GM12878 (cell line): ENCODE data around the gene GRXCR1. TPM values are rescaled to one million over a fixed set of nuclear protein-coding genes. Genes with fewer than 3 reads are reported as not detected.

Experiments used
- ATAC-seq: fragments of 200-7000 bp; cut with Tn5 transposase; 3 replicates; pipeline ENCODE4 v1.9.1; 2020; ENCODE audit warnings: mild to moderate bottlenecking, moderate library complexity
- BruUV-seq: library from RNA; stranded (reverse); fragments of 400-500 nt; replicated peaks from 2 replicates; lab custom pipeline; 2021; lab: Mats Ljungman, UMichigan
- CTCF ChIA-PET: fragments of 300-600 bp; sonication (Branson Sonifier 250); formaldehyde crosslinking; extraction: SDS; loops from one replicate; lab custom pipeline; 2021; ENCODE audit warnings: inconsistent platforms; lab: Yijun Ruan, JAX
- POLR2A ChIA-PET: fragments of 350-600 bp; formaldehyde crosslinking; extraction: SDS; loops from one replicate; lab custom pipeline; 2021; ENCODE audit warnings: inconsistent platforms; lab: Charles Lee
- RAD21 ChIA-PET: fragments of 300-600 bp; sonication (Branson Sonifier 250); formaldehyde crosslinking; loops from one replicate; lab custom pipeline; 2023; ENCODE audit warnings: antibody characterized with exemption; ENCODE audit not compliant: unreplicated experiment; lab: Charles Lee
- SMC1A ChIA-PET: fragments of 300-600 bp; sonication (Branson Sonifier 250); formaldehyde crosslinking; loops from one replicate; lab custom pipeline; 2023; ENCODE audit not compliant: unreplicated experiment, uncharacterized antibody; lab: Charles Lee
- DNase-seq: peaks from one replicate; pipeline ENCODE4 v3.0.0-alpha.2; 2011; ENCODE audit warnings: low read depth, low spot score
- FAIRE-seq: peaks from 3 replicates; lab custom pipeline; 2011; peaks lifted over from hg19 to GRCh38; lab: Jason Lieb, UNC
- H2AFZ ChIP-seq: 2 replicates; pipeline ENCODE4 v1.6.0; 2011; ENCODE audit warnings: low read depth, low read length, control low read depth; ENCODE audit not compliant: control insufficient read depth
- H3K27ac ChIP-seq: 2 replicates; pipeline ENCODE4 v1.5.1; 2011; ENCODE audit warnings: control low read depth; ENCODE audit not compliant: control insufficient read depth, insufficient read depth
- H3K27me3 ChIP-seq, 2 experiments: replicated peaks in 1 of 2; 2 replicates each; pipeline versions ENCODE4 v1.6.0 to v1.6.1; 2011; ENCODE audit warnings: low read length in 1 of 2; ENCODE audit not compliant: control insufficient read depth in 2 of 2, insufficient read depth in 2 of 2
- H3K36me3 ChIP-seq, 2 experiments: 2 replicates each; pipeline ENCODE4 v1.5.1; 2011; ENCODE audit warnings: low read length in 1 of 2; ENCODE audit not compliant: control insufficient read depth in 2 of 2, insufficient read depth in 2 of 2
- H3K4me1 ChIP-seq: 2 replicates; pipeline ENCODE4 v1.6.1; 2011; ENCODE audit warnings: mild to moderate bottlenecking, low read length, moderate library complexity, mixed read lengths; ENCODE audit not compliant: control insufficient read depth, insufficient read depth
- H3K4me2 ChIP-seq: 2 replicates; pipeline ENCODE4 v1.6.0; 2011; ENCODE audit warnings: control low read depth; ENCODE audit not compliant: control insufficient read depth, insufficient read depth
- H3K4me3 ChIP-seq: fragments of 200-600 bp; sonication (generic); 2 replicates; pipeline ENCODE4 v1.5.1; 2016
- H3K79me2 ChIP-seq: 2 replicates; pipeline ENCODE4 v1.6.0; 2011; ENCODE audit warnings: low read length; ENCODE audit not compliant: control insufficient read depth, insufficient read depth
- H3K9ac ChIP-seq: 2 replicates; pipeline ENCODE4 v1.8.0; 2011; ENCODE audit warnings: low read length, control low read depth, mixed read lengths; ENCODE audit not compliant: control insufficient read depth, insufficient read depth
- H3K9me3 ChIP-seq: replicated peaks from 3 replicates; pipeline ENCODE4 v1.5.1; 2011; ENCODE audit warnings: mild to moderate bottlenecking, low read length; ENCODE audit not compliant: control insufficient read depth, insufficient read depth
- H4K20me1 ChIP-seq: 2 replicates; pipeline ENCODE4 v1.6.0; 2011; ENCODE audit not compliant: control insufficient read depth, insufficient read depth
- ATF7 ChIP-seq: fragments of 450-650 bp; IDR thresholded peaks from 2 replicates; pipeline ENCODE4 v1.6.1; 2016; ENCODE audit warnings: low read depth, mild to moderate bottlenecking
- CBX5 ChIP-seq: sonication (generic); IDR thresholded peaks from 2 replicates; pipeline ENCODE4 v1.6.1; 2016; ENCODE audit warnings: low read depth, moderate library complexity, mild to moderate bottlenecking, inconsistent platforms
- IRF4 ChIP-seq: IDR thresholded peaks from 2 replicates; pipeline ENCODE4 v1.6.1; 2011; ENCODE audit warnings: low read depth, low read length
- JUND ChIP-seq: IDR thresholded peaks from 2 replicates; pipeline ENCODE4 v1.6.1; 2012; ENCODE audit warnings: low read depth, mild to moderate bottlenecking, low read length, improper control_type of control experiment, moderate library complexity
- NFYB ChIP-seq: IDR thresholded peaks from 2 replicates; pipeline ENCODE4 v1.6.1; 2011; ENCODE audit warnings: low read depth, mild to moderate bottlenecking, low read length, improper control_type of control experiment, moderate library complexity; ENCODE audit not compliant: insufficient read depth
- POLR2A ChIP-seq: IDR thresholded peaks from 2 replicates; pipeline ENCODE4 v1.6.1; 2011; ENCODE audit warnings: low read depth, mild to moderate bottlenecking, low read length
- RAD51 ChIP-seq: fragments of 450-650 bp; IDR thresholded peaks from 2 replicates; pipeline ENCODE4 v1.6.1; 2016; ENCODE audit warnings: moderate library complexity, mild to moderate bottlenecking, inconsistent platforms
- RELA ChIP-seq: fragments of 450-650 bp; IDR thresholded peaks from 2 replicates; pipeline ENCODE4 v1.8.0; 2014; ENCODE audit warnings: borderline replicate concordance; ENCODE audit not compliant: partially characterized antibody
- SMAD1 ChIP-seq: fragments of 450-650 bp; IDR thresholded peaks from 2 replicates; pipeline ENCODE4 v1.6.1; 2018; ENCODE audit warnings: mild to moderate bottlenecking, low read depth; ENCODE audit not compliant: partially characterized antibody
- WGBS: methylation state at CpG from one replicate; pipeline ENCODE4 v1.1.6; 2016; ENCODE audit warnings: low lambda C conversion rate; ENCODE audit not compliant: insufficient replicate concordance, insufficient coverage; ENCODE audit errors: missing lambda C conversion rate; 5-methylcytosine and 5-hydroxymethylcytosine counted together
- in situ Hi-C: fragments of 300-500 bp; cut with MboI; formaldehyde crosslinking; loops from 9 replicates; pipeline ENCODE4 v1.14.3; 2018; ENCODE audit warnings: mixed read lengths
- intact Hi-C: fragments of 100-400 bp; cut with micrococcal nuclease; formaldehyde crosslinking; loops from one replicate; pipeline ENCODE4 v1.14.2; 2022; ENCODE audit not compliant: unreplicated experiment
- polyA plus RNA-seq, 11 experiments: library from polyadenylated mRNA; depleted of rRNA in 4 of 11; unstranded in 6 of 11; stranded (reverse) in 5 of 11; fragments of >200 nt; fragmentation: Nextera tagmentation in 4 of 11; fragmentation: Illumina TruSeq in 1 of 11; extraction: Ambion mirVana in 4 of 11; extraction: Trizol in 1 of 11; gene quantifications; 1 replicate in 1 of 11; 2 replicates in 10 of 11; pipeline versions ENCODE4 v1.2.1 to v1.2.3, GENCODE V29; 2011 to 2016; ENCODE audit warnings: inconsistent platforms in 2 of 11, missing spikeins in 2 of 11, low read depth in 1 of 11
- total RNA-seq, 4 experiments: library from RNA; depleted of rRNA in 3 of 4; stranded (reverse); fragments of >200 nt in 3 of 4; fragmentation: Illumina TruSeq in 1 of 4; extraction: Trizol in 1 of 4; gene quantifications; 2 replicates each; pipeline versions ENCODE4 v1.2.1 to v1.2.3, GENCODE V29; 2013 to 2021
- TF ChIP-seq, protein P1 (sequence below): fragments of 450-650 bp; conservative IDR thresholded peaks from 2 replicates; pipeline ENCODE4 v1.6.1; 2017; ENCODE audit warnings: mild to moderate bottlenecking, moderate library complexity
- TF ChIP-seq, protein P2 (sequence below): fragments of 450-650 bp; IDR thresholded peaks from 2 replicates; pipeline ENCODE4 v1.6.1; 2017; ENCODE audit warnings: mild to moderate bottlenecking, low read depth, inconsistent platforms; ENCODE audit not compliant: poor library complexity, severe bottlenecking
- TF ChIP-seq, protein P3 (sequence below): IDR thresholded peaks from 2 replicates; pipeline ENCODE4 v1.6.1; 2012; ENCODE audit warnings: low read depth, low read length, improper control_type of control experiment
- TF ChIP-seq, protein P4 (sequence below): IDR thresholded peaks from 2 replicates; pipeline ENCODE4 v1.6.1; 2012; ENCODE audit warnings: low read depth, low read length, improper control_type of control experiment
- TF ChIP-seq, protein P5 (sequence below): IDR thresholded peaks from 2 replicates; pipeline ENCODE4 v1.6.1; 2012; ENCODE audit warnings: improper control_type of control experiment, low read depth, low read length; ENCODE audit not compliant: insufficient replicate concordance

The GRXCR1 gene
- total and polyA plus RNA-seq, 10 of the 15 experiments (the other 5 are each of a cell fraction or from before 2014, with no cell fraction given): not detected

DNA sequence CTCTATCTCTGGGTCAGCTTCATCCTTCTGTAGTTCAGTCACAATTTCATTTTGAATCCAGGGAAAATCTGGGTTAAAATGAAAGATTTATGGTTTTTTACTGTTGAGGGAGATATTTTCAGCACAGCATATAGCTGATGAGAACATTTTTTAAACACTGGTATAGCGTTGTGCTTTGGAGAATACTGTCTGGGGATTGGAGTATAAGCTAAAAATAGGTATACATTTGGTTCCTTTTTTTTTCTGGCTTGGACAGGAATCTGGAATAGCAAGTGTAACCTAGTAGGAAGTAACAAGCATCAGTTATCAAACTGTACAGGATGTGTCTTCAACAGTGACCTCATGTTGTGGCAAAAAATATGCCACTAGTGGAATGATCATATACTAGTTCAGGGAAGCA is 149.1 kb downstream of the GRXCR1 start:
- no peaks in the 10 kb centered on the region for H4K20me1 ChIP-seq
- intact Hi-C loops (no loop called here), in situ Hi-C loops (no loop called here)
- H3K4me2 ChIP-seq: no peak overlapping the region
- no peaks in the 10 kb centered on the region for H3K36me3 ChIP-seq
- H2AFZ ChIP-seq: no peak overlapping the region
- no TSS peak for BruUV-seq
- H3K27ac ChIP-seq: no peak overlapping the region
- ChIA-PET POLR2A (no interaction called here), SMC1A (no interaction called here), CTCF (no interaction called here), RAD21 (no interaction called here)
- DNase-seq (no peak), FAIRE-seq (no peak), ATAC-seq (no peak)
- no peaks in the 10 kb centered on the region for H3K27me3 ChIP-seq
- no peaks in the 10 kb centered on the region for H3K9me3 ChIP-seq
- WGBS: 40% methylated on average over 1 of the region's 1 CpG
- H3K79me2 ChIP-seq: no peaks in the 10 kb centered on the region
- no peaks in the 10 kb centered on the region for H3K4me1 ChIP-seq
- H3K9ac ChIP-seq: no peak overlapping the region
- no peak overlapping the region for H3K4me3 ChIP-seq
- TF ChIP-seq SMAD1 (no peak), RELA (no peak), RAD51 (no peak), POLR2A (no peak), IRF4 (no peak), JUND (no peak), CBX5 (no peak), NFYB (no peak), ATF7 (no peak)
- TF ChIP-seq, protein P1, sequence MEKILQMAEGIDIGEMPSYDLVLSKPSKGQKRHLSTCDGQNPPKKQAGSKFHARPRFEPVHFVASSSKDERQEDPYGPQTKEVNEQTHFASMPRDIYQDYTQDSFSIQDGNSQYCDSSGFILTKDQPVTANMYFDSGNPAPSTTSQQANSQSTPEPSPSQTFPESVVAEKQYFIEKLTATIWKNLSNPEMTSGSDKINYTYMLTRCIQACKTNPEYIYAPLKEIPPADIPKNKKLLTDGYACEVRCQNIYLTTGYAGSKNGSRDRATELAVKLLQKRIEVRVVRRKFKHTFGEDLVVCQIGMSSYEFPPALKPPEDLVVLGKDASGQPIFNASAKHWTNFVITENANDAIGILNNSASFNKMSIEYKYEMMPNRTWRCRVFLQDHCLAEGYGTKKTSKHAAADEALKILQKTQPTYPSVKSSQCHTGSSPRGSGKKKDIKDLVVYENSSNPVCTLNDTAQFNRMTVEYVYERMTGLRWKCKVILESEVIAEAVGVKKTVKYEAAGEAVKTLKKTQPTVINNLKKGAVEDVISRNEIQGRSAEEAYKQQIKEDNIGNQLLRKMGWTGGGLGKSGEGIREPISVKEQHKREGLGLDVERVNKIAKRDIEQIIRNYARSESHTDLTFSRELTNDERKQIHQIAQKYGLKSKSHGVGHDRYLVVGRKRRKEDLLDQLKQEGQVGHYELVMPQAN: no peak
- TF ChIP-seq, protein P2, sequence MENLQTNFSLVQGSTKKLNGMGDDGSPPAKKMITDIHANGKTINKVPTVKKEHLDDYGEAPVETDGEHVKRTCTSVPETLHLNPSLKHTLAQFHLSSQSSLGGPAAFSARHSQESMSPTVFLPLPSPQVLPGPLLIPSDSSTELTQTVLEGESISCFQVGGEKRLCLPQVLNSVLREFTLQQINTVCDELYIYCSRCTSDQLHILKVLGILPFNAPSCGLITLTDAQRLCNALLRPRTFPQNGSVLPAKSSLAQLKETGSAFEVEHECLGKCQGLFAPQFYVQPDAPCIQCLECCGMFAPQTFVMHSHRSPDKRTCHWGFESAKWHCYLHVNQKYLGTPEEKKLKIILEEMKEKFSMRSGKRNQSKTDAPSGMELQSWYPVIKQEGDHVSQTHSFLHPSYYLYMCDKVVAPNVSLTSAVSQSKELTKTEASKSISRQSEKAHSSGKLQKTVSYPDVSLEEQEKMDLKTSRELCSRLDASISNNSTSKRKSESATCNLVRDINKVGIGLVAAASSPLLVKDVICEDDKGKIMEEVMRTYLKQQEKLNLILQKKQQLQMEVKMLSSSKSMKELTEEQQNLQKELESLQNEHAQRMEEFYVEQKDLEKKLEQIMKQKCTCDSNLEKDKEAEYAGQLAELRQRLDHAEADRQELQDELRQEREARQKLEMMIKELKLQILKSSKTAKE: no peak
- TF ChIP-seq, protein P3, sequence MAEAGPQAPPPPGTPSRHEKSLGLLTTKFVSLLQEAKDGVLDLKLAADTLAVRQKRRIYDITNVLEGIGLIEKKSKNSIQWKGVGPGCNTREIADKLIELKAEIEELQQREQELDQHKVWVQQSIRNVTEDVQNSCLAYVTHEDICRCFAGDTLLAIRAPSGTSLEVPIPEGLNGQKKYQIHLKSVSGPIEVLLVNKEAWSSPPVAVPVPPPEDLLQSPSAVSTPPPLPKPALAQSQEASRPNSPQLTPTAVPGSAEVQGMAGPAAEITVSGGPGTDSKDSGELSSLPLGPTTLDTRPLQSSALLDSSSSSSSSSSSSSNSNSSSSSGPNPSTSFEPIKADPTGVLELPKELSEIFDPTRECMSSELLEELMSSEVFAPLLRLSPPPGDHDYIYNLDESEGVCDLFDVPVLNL: no peak
- TF ChIP-seq, protein P4, sequence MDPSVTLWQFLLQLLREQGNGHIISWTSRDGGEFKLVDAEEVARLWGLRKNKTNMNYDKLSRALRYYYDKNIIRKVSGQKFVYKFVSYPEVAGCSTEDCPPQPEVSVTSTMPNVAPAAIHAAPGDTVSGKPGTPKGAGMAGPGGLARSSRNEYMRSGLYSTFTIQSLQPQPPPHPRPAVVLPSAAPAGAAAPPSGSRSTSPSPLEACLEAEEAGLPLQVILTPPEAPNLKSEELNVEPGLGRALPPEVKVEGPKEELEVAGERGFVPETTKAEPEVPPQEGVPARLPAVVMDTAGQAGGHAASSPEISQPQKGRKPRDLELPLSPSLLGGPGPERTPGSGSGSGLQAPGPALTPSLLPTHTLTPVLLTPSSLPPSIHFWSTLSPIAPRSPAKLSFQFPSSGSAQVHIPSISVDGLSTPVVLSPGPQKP: no peak
- TF ChIP-seq, protein P5, sequence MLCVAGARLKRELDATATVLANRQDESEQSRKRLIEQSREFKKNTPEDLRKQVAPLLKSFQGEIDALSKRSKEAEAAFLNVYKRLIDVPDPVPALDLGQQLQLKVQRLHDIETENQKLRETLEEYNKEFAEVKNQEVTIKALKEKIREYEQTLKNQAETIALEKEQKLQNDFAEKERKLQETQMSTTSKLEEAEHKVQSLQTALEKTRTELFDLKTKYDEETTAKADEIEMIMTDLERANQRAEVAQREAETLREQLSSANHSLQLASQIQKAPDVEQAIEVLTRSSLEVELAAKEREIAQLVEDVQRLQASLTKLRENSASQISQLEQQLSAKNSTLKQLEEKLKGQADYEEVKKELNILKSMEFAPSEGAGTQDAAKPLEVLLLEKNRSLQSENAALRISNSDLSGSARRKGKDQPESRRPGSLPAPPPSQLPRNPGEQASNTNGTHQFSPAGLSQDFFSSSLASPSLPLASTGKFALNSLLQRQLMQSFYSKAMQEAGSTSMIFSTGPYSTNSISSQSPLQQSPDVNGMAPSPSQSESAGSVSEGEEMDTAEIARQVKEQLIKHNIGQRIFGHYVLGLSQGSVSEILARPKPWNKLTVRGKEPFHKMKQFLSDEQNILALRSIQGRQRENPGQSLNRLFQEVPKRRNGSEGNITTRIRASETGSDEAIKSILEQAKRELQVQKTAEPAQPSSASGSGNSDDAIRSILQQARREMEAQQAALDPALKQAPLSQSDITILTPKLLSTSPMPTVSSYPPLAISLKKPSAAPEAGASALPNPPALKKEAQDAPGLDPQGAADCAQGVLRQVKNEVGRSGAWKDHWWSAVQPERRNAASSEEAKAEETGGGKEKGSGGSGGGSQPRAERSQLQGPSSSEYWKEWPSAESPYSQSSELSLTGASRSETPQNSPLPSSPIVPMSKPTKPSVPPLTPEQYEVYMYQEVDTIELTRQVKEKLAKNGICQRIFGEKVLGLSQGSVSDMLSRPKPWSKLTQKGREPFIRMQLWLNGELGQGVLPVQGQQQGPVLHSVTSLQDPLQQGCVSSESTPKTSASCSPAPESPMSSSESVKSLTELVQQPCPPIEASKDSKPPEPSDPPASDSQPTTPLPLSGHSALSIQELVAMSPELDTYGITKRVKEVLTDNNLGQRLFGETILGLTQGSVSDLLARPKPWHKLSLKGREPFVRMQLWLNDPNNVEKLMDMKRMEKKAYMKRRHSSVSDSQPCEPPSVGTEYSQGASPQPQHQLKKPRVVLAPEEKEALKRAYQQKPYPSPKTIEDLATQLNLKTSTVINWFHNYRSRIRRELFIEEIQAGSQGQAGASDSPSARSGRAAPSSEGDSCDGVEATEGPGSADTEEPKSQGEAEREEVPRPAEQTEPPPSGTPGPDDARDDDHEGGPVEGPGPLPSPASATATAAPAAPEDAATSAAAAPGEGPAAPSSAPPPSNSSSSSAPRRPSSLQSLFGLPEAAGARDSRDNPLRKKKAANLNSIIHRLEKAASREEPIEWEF: no peak
